ENCODE data around the gene VMAC. TPM values are rescaled to one million over a fixed set of nuclear protein-coding genes. Genes with fewer than 3 reads are reported as not detected.

Gene VMAC
- total and polyA plus RNA-seq, 9 of the 15 experiments (the other 6 are each of a cell fraction or from before 2014, with no cell fraction given): 0.03 to 3.4 (median 1.1) TPM

- ATAC-seq (no peak), FAIRE-seq (no peak), DNase-seq (ENCODE audit: extremely low read depth in 1 of 4, low spot score in 3 of 4) (no peak)
- H2AFZ ChIP-seq (ENCODE audit: low read depth, low read length): no peak overlapping the region
- no peaks in the 10 kb centered on the region for H3K27me3 ChIP-seq (ENCODE audit: control insufficient read depth in 2 of 2, insufficient read depth in 2 of 2, low read length in 2 of 2)
- intact Hi-C loops (cut with micrococcal nuclease) (no loop called here), in situ Hi-C loops (cut with MboI) (no loop called here)
- H4K20me1 ChIP-seq (replicated peaks; ENCODE audit: control insufficient read depth, insufficient read depth, low read length): no peaks in the 10 kb centered on the region
- no peaks in the 10 kb centered on the region for H3K9me1 ChIP-seq (ENCODE audit: control insufficient read depth, insufficient read depth, low read length)
- no peak overlapping the region for H3K27ac ChIP-seq (ENCODE audit: extremely low read depth, low read depth, low read length)
- POLR2A ChIA-PET: interaction anchor here (0.6 kb wide), 1 partner anchor 20 kb away, joined by 4 read pairs; no protein-coding TSS in a partner anchor
- H3K36me3 ChIP-seq (ENCODE audit: control insufficient read depth, insufficient read depth, low read length): peaks cover 48% of the 10 kb centered on the region; the same call in 1 of the 3 replicates
- H3K9me3 ChIP-seq (replicated peaks; ENCODE audit: control insufficient read depth, insufficient read depth, low read depth, low read length): no peaks in the 10 kb centered on the region
- WGBS (ENCODE audit: insufficient coverage, low coverage, missing lambda C conversion rate): 94% methylated on average over 13 of the region's 22 CpGs
- no peak overlapping the region; a peak in 1 of 4 replicates for H3K9ac ChIP-seq (ENCODE audit: insufficient read depth in 1 of 2, low read depth in 2 of 2, low read length in 2 of 2)
- no TSS peak for BruUV-seq (replicated peaks)
- no peak overlapping the region for H3K4me2 ChIP-seq (ENCODE audit: insufficient read depth, low read length)
- CTCF ChIA-PET (ENCODE audit: low intra/inter-chr PET ratio): no interaction called here
- peak; percentile 33 for TF ChIP-seq POLR2G (IDR thresholded peaks at IDR 0.05; ENCODE audit: low read depth, low read length)
- TF ChIP-seq RBM39 (optimal IDR thresholded peaks at IDR 0.05; ENCODE audit: low read depth, low read length): no peak
- TF ChIP-seq ZNF512 (tag; IDR thresholded peaks at IDR 0.05): no peak
- H3K79me2 ChIP-seq (ENCODE audit: control insufficient read depth, insufficient read depth, low read length): no peaks in the 10 kb centered on the region
- peaks cover 0 to 15% of the 10 kb centered on the region in 2 experiments; a peak in 2 of 5 replicates for H3K4me1 ChIP-seq (replicated peaks in 1 of 2; ENCODE audit: control insufficient read depth in 2 of 2, insufficient read depth in 2 of 2, low read length in 2 of 2)
- no peak overlapping the region for H3K4me3 ChIP-seq
Observed at GRCh38 chr19:5914358-5914774, 9.7 kb downstream of the VMAC start.
